ENCODE results near the gene CCNC. TPM values are rescaled to one million over a fixed set of nuclear protein-coding genes. Genes with fewer than 3 reads are reported as not detected.

Gene CCNC
- total RNA-seq, 1 experiment from 2014 or later = 94.6 TPM

- H3K27me3 Mint-ChIP-seq (ENCODE audit: insufficient read depth, unreplicated experiment) = peaks cover 12% of the 10 kb centered on the region
- H3K9me3 Mint-ChIP-seq (ENCODE audit: unreplicated experiment) = no peaks in the 10 kb centered on the region
- no TSS peak for BruUV-seq (replicated peaks)
These were observed 11.3 kb upstream of the CCNC start for GRCh38 chr6:99579781-99580180.

GRCh38 chr6:99575544-99576227 is 7.2 kb upstream of the CCNC start:
- H3K36me3 ChIP-seq (ENCODE audit: control insufficient read depth, insufficient read depth, low read length) = no peaks in the 10 kb centered on the region
- Mint-ChIP-seq H3K27ac (ENCODE audit: unreplicated experiment) (no peak overlapping the region), H3K36me3 (ENCODE audit: insufficient read depth, unreplicated experiment) (no peaks in the 10 kb centered on the region), H3K27me3 (ENCODE audit: insufficient read depth, unreplicated experiment) (peaks cover 8% of the 10 kb centered on the region), H3K4me1 (ENCODE audit: low read depth, unreplicated experiment) (no peaks in the 10 kb centered on the region), H3K4me3 (ENCODE audit: unreplicated experiment) (no peak overlapping the region), H3K9me3 (ENCODE audit: unreplicated experiment) (no peaks in the 10 kb centered on the region)
- CTCF ChIA-PET = no interaction called here
- no peak for DNase-seq
- POLR2A ChIA-PET = no interaction called here
- H3K4me3 ChIP-seq (ENCODE audit: low read depth, low read length) = no peak overlapping the region
- TF ChIP-seq CTCF (IDR thresholded peaks at IDR 0.05; ENCODE audit: insufficient read depth in 1 of 2, low read depth in 1 of 2, low read length in 1 of 2, severe bottlenecking in 1 of 2, unreplicated experiment in 1 of 2) = no peak
- H3K27me3 ChIP-seq (replicated peaks; ENCODE audit: control insufficient read depth, insufficient read depth, low read length) = no peaks in the 10 kb centered on the region
- intact Hi-C loops (cut with micrococcal nuclease; ENCODE audit: unreplicated experiment) = no loop called here
- no peaks in the 10 kb centered on the region for H3K9me3 ChIP-seq
- no TSS peak for BruUV-seq (replicated peaks)
- H3K4me1 ChIP-seq = no peaks in the 10 kb centered on the region

More at GRCh38 chr6:99579781-99580180, 11.3 kb upstream of the CCNC start:
- Histone ChIP-seq H3K9me3 (no peaks in the 10 kb centered on the region), H3K27me3 (replicated peaks; ENCODE audit: control insufficient read depth, insufficient read depth, low read length) (no peaks in the 10 kb centered on the region), H3K36me3 (ENCODE audit: control insufficient read depth, insufficient read depth, low read length) (no peaks in the 10 kb centered on the region), H3K4me3 (ENCODE audit: low read depth, low read length) (no peak overlapping the region), H3K4me1 (no peaks in the 10 kb centered on the region)
- no peak overlapping the region for H3K27ac Mint-ChIP-seq (ENCODE audit: unreplicated experiment)
- no peak for DNase-seq
- POLR2A ChIA-PET = no interaction called here
- no peak for TF ChIP-seq CTCF (IDR thresholded peaks at IDR 0.05; ENCODE audit: insufficient read depth in 1 of 2, low read depth in 1 of 2, low read length in 1 of 2, severe bottlenecking in 1 of 2, unreplicated experiment in 1 of 2)
- CTCF ChIA-PET = no interaction called here
- H3K36me3 Mint-ChIP-seq (ENCODE audit: insufficient read depth, unreplicated experiment) = no peaks in the 10 kb centered on the region
- intact Hi-C loops (cut with micrococcal nuclease; ENCODE audit: unreplicated experiment) = no loop called here
- no peak overlapping the region for H3K4me3 Mint-ChIP-seq (ENCODE audit: unreplicated experiment)
- no peaks in the 10 kb centered on the region for H3K4me1 Mint-ChIP-seq (ENCODE audit: low read depth, unreplicated experiment)

DNA sequence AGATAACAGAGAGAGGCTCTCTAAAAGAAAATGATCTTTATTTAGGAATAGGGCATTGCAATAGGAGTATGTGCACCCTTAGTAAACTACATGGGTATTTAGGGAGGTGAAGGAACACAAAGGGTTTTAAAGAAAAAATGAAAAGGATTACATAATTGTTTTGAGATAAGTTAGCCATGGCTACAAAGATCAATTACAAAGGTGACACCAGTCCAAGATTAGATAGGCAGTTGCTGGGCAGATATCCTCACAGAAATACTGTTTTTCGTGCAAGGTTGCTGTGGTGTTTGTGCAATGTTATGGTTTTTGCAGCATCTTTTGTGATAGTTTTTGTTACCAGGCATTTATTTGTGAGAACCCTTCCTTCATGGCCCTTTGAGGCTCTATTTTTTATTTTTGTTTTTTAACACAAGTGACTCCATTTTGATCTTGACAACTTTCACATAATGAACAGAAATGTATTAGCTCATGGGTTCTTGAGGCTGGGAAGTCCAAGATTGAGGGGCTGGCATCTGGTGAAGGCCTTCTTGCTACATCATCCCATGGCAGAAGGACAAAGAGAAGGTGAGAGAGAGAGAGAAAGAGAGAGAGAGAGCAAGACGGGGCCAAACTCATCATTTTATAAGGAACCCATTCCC is 5.6 kb upstream of the CCNC start:
- H3K4me1 ChIP-seq = no peaks in the 10 kb centered on the region
- CTCF ChIA-PET = no interaction called here
- BruUV-seq (replicated peaks) = no TSS peak
- Mint-ChIP-seq H3K27me3 (ENCODE audit: insufficient read depth, unreplicated experiment) (peaks cover 3% of the 10 kb centered on the region), H3K27ac (ENCODE audit: unreplicated experiment) (no peak overlapping the region), H3K4me3 (ENCODE audit: unreplicated experiment) (no peak overlapping the region), H3K36me3 (ENCODE audit: insufficient read depth, unreplicated experiment) (no peaks in the 10 kb centered on the region), H3K4me1 (ENCODE audit: low read depth, unreplicated experiment) (no peaks in the 10 kb centered on the region), H3K9me3 (ENCODE audit: unreplicated experiment) (no peaks in the 10 kb centered on the region)
- intact Hi-C loops (cut with micrococcal nuclease; ENCODE audit: unreplicated experiment) = no loop called here
- no peak overlapping the region for H3K4me3 ChIP-seq (ENCODE audit: low read depth, low read length)
- no peak for DNase-seq
- no peaks in the 10 kb centered on the region for H3K9me3 ChIP-seq
- POLR2A ChIA-PET = no interaction called here
- no peak for TF ChIP-seq CTCF (IDR thresholded peaks at IDR 0.05; ENCODE audit: insufficient read depth in 1 of 2, low read depth in 1 of 2, low read length in 1 of 2, severe bottlenecking in 1 of 2, unreplicated experiment in 1 of 2)
- no peaks in the 10 kb centered on the region for H3K27me3 ChIP-seq (replicated peaks; ENCODE audit: control insufficient read depth, insufficient read depth, low read length)
- H3K36me3 ChIP-seq (ENCODE audit: control insufficient read depth, insufficient read depth, low read length) = no peaks in the 10 kb centered on the region

All from Caco-2 (cell line).